GM03348 (cell line): ENCODE data around the gene BRD3OS.

Experiments
- DNase-seq: peaks from one replicate; pipeline ENCODE4 v3.0.0; 2012; ENCODE audit warnings: low spot score

BRD3OS gene

DNA sequence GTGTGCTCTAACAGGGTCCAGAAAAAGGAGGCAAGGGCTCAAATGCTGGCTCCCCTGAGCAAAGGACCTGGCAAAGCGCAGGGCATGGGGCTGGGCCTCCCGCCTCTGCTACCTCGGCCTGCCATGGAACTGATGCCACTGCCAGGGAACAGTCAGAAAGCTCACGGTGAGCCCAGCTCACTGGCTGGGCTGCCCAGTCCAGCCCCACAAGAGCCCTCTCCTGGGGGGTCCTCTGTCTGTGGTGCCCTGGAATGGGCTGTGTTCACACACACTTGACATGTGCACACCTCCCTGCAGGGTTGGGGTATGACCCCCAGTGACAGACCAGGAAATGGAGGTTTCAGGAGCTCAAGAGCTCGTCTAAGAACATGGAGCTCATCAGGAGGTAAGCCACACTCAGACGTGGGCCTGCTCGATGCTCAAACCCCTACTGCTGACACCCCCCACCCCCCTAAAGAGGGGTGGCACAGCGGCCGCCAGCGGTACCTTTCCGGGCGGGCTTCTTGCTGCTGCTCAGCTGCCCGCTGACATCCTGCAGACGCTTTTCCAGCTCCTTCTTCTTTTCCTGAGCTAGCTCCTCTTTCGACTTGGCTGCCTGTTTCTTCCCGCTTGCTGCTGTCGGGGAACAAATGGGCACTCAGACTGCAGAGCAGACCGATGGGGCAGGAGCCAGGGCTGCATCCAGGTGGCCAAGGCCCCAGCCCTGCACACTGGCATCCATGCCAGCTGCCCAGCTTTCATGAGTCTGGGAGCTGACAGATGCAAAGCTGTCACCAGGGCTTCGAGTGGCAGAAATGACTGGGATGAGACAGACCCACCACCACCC lies 9.1 kb downstream of the BRD3OS start:
- no peak for DNase-seq

GRCh38 chr9:134035041-134036039 lies 10.1 kb downstream of the BRD3OS start:
- no peak for DNase-seq

GRCh38 chr9:134036130-134036529 lies 10.8 kb downstream of the BRD3OS start:
- DNase-seq, result no peak

GRCh38 chr9:134037641-134038040 lies 12.4 kb downstream of the BRD3OS start:
- no peak for DNase-seq

- no peak for DNase-seq
Measured at GRCh38 chr9:134039386-134040175, 14.3 kb downstream of the BRD3OS start.

DNA sequence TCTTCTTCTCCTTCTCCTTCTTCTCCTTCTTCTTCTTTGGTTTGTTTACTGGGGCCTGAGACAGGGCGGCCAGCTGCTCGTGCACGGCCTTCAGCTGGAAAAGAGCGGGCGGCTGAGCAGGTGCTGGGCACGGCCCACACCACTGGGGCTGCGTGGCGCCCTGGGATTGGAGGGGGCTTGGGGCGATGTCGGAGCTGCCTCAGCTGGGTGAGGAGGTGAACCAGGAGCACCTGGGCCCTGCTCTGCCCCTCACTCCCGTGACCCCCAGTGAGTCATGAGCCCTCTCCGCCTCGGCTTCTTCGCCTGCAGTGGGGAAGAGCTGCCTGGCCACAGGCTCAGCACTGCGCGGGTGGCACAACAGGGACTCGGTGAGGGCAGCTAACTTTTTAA lies 14.9 kb downstream of the BRD3OS start:
- no peak for DNase-seq

GRCh38 chr9:134040781-134041648 lies 15.7 kb downstream of the BRD3OS start:
- no peak for DNase-seq

DNA sequence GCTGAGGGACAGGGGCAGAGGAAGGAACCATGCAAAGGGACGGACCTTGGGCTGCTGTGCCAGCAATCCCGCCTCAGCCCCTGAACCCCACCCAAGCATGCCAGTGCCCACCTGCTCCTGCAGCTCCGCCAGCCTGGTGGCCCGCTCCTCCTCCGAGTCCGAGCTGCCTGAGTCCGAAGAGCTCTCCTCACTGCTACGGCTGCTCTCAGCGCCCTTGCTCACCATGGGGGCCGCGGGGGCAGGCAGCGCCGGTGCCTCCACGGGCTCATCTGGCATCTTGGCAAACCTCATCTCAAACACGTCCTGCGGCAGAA lies 16.3 kb downstream of the BRD3OS start:
- DNase-seq, result no peak

DNA sequence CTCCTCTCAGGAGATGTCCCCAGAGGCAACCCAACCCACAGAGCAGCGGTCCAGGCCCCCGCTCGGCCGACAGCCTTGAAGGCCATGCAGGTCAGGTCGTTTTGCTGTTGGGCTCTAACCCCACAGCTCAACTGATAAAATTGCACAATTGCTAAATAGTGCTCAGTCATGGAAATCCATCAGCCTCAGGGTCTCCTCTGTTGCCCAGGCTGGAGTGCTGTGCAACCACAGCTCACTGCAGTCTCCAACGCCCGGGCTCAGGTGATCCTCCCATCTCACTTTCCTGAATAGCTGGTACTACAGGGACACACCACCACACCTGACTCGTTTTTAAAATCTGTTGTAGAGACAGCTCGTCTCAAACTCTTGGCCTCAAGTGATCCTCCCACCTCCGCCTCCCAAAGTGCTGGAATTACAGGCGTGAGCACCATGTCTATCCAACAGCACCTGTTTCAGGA lies 18.3 kb downstream of the BRD3OS start:
- DNase-seq, result no peak

DNA sequence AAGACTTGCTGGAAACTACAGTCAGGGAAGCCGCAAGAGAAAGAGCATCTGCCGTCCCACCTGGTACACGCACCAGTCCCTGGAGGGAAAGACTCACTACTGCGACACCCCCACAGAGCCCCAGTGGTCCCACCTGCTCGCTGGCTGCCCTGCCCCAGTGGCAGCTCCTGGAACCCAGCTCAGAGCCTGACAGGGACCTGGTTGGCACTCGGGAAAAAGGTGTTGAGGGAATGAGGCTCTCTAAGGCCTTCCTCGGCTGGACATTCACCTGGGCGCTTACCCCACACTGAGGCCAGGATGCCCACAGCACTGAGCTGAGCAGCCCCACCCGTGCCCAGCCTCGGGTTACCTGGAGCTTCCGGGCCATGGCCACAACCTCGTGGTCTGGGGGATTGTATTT lies 19.7 kb downstream of the BRD3OS start:
- no peak for DNase-seq

DNA sequence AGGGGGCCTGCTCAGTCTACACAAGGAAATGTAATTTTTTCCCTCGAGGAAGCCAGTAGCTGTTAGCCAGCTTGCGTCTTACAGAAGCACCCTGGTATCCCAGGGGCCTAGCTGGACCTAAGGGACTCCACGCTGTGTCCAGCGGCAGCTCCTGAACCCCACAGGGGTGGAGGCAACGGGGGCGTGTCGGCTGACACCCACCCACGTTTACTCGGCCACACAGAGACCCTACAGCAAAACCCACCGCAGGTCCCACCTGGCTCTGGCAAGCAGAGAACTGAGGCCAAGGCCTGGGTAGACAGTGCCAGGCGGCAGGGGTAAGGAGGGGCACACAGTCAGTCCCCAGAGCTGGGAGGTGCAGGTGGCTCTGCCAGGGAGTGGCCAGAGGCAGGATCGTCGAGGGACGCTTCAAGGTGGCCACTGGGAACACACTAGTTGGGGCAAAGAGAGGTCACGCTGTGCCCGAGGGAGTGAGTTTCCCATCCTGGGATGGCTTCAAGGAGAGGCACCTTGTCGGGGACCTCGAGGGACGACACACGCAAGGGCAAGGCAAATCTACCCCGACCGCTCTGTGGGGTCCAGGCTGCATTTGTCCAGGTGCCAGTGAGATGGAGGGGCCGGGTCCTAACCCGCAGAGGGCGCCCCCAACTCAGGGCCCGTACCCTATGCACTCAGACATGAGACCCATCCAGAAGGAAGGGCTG lies 20.7 kb downstream of the BRD3OS start:
- DNase-seq, result no peak

- no peak for DNase-seq
Measured at GRCh38 chr9:134046894-134047681, 21.8 kb downstream of the BRD3OS start.

- DNase-seq, result no peak
Measured at GRCh38 chr9:134047868-134048581, 22.7 kb downstream of the BRD3OS start.

DNA sequence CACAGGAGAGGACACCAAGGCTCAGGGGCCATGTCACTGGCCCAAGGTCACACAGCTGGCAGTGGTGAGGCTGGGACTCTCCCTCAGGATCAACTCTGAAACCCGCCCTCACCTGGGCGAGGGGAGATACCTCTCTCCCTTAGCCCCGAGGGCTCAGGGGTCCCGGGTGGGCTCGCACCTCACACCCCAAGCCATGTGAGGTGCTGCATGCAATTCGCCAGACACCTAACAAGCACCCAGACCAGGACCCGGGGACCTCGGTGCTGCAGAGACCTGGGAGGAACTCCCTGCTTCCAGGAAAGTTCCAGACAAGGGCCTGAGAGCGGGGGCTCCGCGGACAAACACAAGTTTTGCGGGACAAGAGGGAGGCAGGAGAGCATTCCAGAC lies 23.3 kb downstream of the BRD3OS start:
- DNase-seq, result no peak

GRCh38 chr9:134049236-134049635 lies 24.0 kb downstream of the BRD3OS start:
- no peak for DNase-seq

DNA sequence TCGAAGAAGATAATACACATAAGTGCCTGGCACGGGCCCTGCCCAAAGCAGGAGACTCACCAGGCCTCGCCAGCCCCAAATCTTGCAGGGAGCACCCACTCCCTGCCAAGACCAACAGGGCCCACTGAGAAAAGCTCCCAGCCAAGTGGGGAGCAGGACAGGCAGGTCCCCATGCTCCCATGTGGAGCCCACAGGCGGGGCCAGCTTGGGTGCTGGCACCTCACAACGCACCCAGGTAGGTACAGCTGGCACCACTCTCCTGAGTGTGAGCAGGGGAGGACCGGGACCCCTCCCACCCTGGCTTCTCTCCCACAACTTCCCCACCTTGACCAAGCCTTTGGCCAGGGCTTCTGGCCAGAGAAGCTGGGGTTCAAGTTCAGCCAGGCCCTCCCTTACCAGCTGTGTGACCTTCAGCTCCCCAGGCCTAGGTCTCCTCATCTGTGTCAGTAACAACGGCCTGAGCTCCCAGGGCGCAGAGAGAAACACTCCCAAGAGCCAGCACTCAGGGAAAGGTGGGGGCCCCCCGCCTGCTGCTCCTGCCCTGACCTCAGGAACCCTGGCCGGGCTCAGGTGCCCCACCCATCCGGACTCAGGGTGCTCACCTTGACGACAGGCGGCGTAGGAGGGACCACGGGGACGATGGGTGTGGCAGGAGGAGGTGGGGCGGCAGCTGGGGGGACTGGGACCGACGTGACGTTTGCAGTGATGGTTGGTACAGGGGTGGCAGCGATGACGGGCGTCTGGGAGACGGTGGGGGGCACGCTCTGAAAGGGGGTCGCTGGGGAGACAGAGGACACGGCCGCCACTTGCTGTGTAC lies 24.7 kb downstream of the BRD3OS start:
- DNase-seq, result no peak

DNA sequence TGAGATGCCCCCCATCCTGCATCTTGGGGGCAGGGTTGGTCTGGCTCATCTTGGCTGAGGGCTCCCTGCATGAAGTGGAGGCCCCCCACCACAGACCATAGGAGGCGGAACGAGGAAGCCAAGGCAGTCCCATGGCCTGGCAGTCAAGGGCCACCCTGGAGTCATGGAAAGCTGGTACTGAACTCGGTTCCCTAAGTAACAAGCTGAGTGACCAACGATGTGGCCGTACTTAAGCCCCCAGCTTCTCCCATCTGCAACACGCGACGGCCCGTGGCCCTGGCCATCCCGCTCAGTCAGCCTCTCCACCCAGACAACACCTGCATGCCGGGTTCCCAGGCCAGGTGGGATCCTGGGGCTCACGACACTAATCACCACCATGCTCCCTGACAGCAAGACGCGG lies 25.4 kb downstream of the BRD3OS start:
- no peak for DNase-seq

DNA sequence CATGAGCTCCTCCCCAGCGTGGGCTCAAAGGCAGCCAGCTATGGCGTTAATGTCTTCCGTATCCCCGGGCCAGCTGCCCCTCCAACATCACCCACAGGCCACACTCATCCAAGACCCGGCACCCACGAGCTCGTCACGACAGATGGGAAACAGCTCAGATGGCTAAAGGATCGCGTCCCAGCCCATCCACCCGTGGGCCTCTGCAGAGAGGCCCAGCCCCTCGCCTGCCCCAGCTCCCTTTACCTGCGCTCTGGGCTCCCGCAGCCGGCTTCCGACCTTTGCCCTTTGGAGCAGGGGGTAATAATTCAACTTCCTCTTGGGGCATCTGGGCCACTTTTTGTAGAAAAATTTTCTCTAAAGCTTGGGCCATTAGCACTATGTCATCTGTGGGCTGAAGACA lies 26.0 kb downstream of the BRD3OS start:
- no peak for DNase-seq
